Mammary epithelial cell (primary cell): ENCODE results near the gene CD274.

Experiments used
- CTCF ChIP-seq, 2 donors: IDR thresholded peaks in 1 of 2; conservative IDR thresholded peaks in 1 of 2; 2 replicates each; pipeline ENCODE4 v1.5.1; 2011 to 2012; ENCODE audit warnings: inconsistent platforms in 2 of 2, low read length in 2 of 2, mild to moderate bottlenecking in 2 of 2, control low read depth in 1 of 2, low read depth in 1 of 2; ENCODE audit not compliant: insufficient read depth in 1 of 2; ENCODE audit errors: extremely low read depth in 1 of 2
- EZH2 ChIP-seq: IDR thresholded peaks from 2 replicates; pipeline ENCODE4 v1.6.1; 2012; ENCODE audit warnings: low read length, inconsistent platforms, borderline replicate concordance

GRCh38 chr9:5499889-5500398, 49.6 kb downstream of the CD274 start:
- TF ChIP-seq CTCF (conservative IDR thresholded peaks at IDR 0.05 in 1 of 2, IDR thresholded peaks at IDR 0.05 in 1 of 2; ENCODE audit: extremely low read depth in 1 of 2, insufficient read depth in 1 of 2, low read depth in 1 of 2, low read length in 2 of 2): no peak
- no peak for TF ChIP-seq EZH2
